Loucy (cell line): ENCODE data around the gene BTBD3.

Source experiments
- EZH2phosphoT487 ChIP-seq: fragments of 200-600 bp; IDR thresholded peaks from 2 replicates; pipeline ENCODE4 v1.6.1; 2018; ENCODE audit warnings: antibody characterized with exemption, mild to moderate bottlenecking, moderate library complexity, borderline replicate concordance
- TF ChIP-seq, protein P1 (sequence below): fragments of 200-600 bp; sonication (generic); conservative IDR thresholded peaks from 2 replicates; pipeline ENCODE4 v1.5.1; 2014; ENCODE audit warnings: mild to moderate bottlenecking, antibody characterized with exemption, low read length

DNA sequence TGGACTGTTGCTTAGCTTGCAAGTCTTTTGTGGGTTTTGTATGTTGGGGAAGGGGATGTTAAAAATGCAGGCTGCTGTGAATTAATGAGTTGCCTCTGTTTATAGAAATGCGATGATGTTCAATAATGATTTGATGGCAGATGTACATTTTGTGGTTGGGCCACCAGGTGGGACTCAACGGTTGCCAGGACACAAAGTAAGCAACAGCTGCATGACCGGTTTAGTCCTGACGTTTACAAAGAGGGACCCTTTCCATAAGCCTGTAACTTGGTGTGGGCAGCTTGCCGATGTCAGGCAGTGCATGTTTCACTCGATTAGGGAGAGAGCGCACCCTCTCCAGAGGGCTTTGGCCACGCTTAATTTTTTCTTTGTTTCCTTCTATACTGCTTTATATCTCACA lies 1.3 kb downstream of the BTBD3 start:
- TF ChIP-seq, protein P1, sequence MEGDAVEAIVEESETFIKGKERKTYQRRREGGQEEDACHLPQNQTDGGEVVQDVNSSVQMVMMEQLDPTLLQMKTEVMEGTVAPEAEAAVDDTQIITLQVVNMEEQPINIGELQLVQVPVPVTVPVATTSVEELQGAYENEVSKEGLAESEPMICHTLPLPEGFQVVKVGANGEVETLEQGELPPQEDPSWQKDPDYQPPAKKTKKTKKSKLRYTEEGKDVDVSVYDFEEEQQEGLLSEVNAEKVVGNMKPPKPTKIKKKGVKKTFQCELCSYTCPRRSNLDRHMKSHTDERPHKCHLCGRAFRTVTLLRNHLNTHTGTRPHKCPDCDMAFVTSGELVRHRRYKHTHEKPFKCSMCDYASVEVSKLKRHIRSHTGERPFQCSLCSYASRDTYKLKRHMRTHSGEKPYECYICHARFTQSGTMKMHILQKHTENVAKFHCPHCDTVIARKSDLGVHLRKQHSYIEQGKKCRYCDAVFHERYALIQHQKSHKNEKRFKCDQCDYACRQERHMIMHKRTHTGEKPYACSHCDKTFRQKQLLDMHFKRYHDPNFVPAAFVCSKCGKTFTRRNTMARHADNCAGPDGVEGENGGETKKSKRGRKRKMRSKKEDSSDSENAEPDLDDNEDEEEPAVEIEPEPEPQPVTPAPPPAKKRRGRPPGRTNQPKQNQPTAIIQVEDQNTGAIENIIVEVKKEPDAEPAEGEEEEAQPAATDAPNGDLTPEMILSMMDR, result no peak
- no peak for TF ChIP-seq EZH2phosphoT487
